GM19452 (cell line): ENCODE results near the gene TENM3.
"Not testable (repeated sequence)": the region's sequence is repeated elsewhere in the genome, so short reads cannot be mapped to it uniquely, and the experiment has no call there.

ENCODE experiments used
- ATAC-seq: cut with Tn5 transposase; IDR thresholded peaks from one replicate; pipeline ENCODE4 v1.9.1; 2021; ENCODE audit not compliant: unreplicated experiment

Gene TENM3

DNA sequence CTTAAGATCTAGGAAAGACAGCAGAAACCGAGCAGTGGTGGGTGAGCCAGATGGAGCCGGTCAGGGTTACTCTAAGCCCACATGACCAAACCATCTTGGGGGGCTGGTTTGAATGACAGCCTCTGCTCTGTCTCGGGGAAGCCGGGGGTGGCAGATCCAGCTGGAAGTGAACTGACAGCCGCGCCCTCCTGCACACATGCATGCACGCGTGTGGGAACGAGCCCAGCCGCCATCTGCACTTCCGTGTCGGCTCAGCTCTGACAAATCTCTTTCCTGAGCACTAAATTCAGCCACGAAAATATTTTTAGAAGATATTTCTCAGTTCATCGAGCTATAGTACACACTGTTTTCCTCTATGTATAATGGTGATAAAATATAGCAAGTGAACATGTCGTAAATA, 558.4 kb downstream of the TENM3 start:
- no peak for ATAC-seq

DNA sequence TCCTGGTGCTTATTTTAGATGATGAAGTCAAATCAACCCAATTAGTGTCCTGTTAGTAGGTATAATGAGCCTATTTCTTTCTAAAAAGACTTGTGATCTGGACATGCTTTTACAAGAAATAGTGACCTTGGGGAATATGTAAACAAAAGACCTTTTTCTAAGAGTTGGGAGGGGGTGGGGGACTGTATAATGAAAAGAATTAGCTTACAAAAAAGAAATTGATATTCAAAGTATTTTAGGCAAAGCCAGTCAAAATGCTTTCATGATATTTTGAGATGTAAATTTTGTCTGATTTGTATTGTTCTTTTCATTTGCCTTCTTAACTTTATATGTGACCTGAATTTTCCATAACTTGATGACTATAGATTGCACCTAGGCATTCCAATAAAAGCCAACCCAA, 559.4 kb downstream of the TENM3 start:
- no peak for ATAC-seq

- no peak for ATAC-seq
These were observed 560.0 kb downstream of the TENM3 start for GRCh38 chr4:182803235-182803634.

GRCh38 chr4:182804131-182804530, 560.9 kb downstream of the TENM3 start:
- ATAC-seq = no peak

DNA sequence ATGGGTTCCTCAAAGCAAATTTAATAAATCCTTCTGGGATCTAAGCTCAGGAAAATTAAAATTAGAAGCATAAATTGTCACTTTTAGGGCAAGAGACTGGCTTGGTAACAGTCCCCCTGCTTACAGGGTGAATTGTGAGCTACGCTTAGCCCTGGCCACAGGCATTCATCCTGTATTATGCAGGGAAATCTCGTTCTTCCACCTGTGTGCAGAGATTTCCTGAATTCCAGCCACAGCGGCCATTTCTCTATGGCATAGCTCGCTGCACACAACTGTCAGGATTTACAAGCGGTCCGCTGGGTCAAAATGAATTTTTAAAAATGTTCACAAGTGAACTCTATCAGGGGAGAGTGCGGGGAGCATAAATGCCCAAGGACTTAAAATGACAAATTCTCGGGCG, 562.1 kb downstream of the TENM3 start:
- no peak for ATAC-seq

- no peak for ATAC-seq
These were observed 562.5 kb downstream of the TENM3 start for GRCh38 chr4:182805750-182806149.

- ATAC-seq = peak; percentile 68
These were observed 563.4 kb downstream of the TENM3 start for GRCh38 chr4:182806259-182807252.

- ATAC-seq = no peak
These were observed 564.1 kb downstream of the TENM3 start for GRCh38 chr4:182807346-182807745.

DNA sequence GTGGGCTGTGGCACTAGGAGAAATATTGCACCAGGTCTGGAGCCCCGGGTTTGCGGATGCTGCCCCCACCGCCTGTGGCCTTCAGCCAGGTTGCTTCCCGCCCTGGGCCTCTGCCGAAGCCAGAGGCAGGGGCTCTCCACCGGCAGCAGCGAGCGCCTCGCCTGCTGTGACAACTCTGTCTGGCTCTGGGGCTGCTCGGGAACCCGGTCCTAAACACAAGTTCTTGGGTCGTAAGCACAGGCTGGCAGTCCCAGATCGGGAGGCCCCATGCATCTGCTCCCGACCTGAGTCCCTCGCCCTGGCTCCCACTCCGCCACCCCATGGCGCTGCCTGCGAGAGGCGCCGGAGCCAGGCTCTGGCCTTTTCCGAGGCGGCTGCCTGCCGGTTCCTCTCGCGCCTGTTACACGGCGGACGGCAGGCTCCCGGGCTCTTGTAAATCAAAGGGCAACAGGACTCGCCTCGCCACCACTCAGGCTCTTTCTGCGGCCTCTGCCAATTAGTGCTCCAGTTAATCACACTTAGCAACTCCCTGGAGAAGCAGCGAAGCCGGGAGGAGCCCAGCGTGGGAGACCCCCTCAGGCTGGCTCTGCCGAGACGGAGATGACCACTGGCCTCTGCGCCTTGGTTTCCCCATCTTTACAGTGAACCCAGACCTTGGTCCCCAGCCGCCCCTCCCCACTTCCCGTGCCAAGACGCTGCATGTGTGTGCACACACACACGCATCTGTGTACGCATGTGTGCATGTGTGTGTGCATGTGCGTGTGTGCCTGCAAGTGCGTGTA, 564.8 kb downstream of the TENM3 start:
- no peak for ATAC-seq

DNA sequence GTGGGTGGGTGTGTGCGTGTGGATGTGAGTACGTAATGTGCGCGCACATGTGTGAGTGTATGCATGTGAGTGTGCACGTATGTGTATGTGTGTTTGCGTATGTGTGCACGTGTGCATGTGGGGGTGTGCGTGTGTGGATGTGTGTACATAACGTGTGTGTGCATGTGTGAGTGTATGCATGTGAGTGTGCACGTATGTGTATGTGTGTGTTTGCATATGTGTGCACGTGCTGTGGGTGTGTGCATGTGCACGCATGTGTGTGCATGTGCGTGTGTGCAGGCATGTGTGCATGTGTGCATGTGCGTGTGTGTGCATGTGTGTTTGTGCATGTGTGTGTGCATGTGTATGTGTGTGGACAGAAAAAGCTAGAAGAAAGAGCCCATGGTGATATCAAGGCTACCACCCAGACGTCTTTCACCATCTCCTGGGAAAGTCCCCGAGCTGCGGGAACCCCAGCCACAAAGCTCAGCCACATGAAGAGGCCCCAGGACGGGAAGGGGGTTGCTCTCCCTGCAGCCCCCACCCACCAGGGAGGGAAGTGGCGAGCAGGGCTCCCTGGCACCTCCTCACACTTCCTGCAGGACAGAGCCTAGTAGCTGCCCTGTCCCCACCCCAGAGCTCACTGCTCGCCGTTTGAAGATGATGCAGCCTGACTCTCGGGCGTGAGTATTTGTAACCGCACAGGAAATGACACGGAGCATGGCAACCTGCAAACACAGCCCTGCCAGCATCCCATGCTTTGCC, 565.6 kb downstream of the TENM3 start:
- ATAC-seq = peak; percentile 82

DNA sequence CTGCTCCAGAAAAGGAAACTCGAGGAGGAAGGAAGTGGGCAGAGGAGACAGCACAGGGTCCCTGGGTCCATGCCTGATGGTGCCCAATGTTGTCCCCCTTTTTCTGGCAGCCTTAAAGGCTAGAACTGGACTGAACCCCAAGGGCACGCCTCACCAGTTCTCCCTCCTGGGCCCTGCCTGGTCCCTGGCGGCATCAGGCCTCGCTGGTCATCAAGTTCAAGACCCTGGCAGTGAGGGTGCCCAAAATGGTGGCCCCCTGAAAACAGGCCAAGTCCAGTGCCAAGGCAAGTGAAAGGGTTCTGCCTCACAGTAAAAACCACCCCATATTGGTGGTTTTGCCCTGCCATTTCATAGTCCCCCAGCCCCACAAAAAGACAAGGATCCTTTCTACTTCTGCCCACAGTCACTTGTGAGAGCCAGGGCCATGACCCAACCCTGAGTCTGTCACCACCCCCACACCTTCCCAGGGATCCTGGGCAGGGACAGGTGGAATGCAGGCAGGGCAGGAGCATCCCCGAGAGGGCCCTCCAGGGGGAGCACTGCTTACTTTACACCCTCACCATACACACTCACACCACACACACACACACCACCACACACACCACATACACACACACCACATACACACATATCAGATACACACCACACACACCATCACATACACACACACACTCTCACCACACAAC, 566.4 kb downstream of the TENM3 start:
- ATAC-seq = peak; percentile 25

- no peak for ATAC-seq
These were observed 567.0 kb downstream of the TENM3 start for GRCh38 chr4:182810103-182810615.

- no peak for ATAC-seq
These were observed 569.7 kb downstream of the TENM3 start for GRCh38 chr4:182812916-182813315.

- not testable (repeated sequence) for ATAC-seq
These were observed 570.9 kb downstream of the TENM3 start for GRCh38 chr4:182814065-182814464.

GRCh38 chr4:182818926-182819730, 575.9 kb downstream of the TENM3 start:
- no peak for ATAC-seq

GRCh38 chr4:182819751-182820150, 576.5 kb downstream of the TENM3 start:
- no peak for ATAC-seq

GRCh38 chr4:182822554-182822953, 579.4 kb downstream of the TENM3 start:
- ATAC-seq = no peak

DNA sequence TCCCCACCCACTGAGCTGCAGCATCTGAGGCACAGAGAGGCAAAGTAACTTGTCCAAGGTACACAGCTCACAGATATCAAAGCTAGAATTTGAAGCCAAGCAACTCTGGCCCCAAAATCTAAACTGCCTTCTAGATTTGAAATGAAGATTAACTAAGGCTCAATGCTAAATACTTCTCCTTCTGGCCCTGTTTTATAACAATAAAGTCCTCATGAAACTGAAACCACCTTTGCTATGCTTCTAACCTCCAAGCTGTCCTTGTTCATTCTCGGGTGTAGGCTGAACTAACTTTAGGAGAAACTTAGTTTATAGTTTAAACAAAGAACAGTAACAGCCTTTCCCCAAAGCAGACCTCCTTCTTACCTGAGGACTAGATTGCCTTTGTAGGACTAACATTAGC, 580.4 kb downstream of the TENM3 start:
- peak; percentile 44 for ATAC-seq

GRCh38 chr4:182825003-182825402, 581.8 kb downstream of the TENM3 start:
- no peak for ATAC-seq

DNA sequence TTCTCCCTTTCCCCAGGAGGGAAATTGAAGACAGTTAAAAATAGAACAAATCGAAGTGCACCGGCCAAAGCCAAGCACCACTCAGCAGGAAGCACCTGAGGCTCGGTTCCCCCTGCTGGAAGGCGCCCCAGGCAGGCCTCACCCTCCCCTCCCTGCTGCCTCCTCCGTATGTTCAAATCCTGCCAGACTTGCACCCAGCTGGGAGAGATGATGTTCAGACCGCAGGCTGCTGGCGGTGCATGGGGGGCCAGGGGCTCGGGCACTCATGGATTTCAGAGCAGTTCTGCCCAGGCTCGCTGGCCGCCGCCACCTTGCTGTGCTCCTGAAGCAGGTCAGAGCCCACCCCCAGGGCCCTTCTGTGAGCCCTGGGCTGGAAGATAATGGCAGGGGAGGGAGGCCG, 582.6 kb downstream of the TENM3 start:
- no peak for ATAC-seq
